HepG2 (cell line): Measurements from ENCODE around the gene HHEX. TPM values are rescaled to one million over a fixed set of nuclear protein-coding genes. Genes with fewer than 3 reads are reported as not detected.

Source experiments
- ATAC-seq: fragments of 200-7000 bp; cut with Tn5 transposase; 3 replicates; pipeline ENCODE4 v1.9.1; 2020; ENCODE audit warnings: mild to moderate bottlenecking, moderate library complexity
- BruUV-seq: library from RNA; stranded (reverse); fragments of 400-500 nt; replicated peaks from 2 replicates; lab custom pipeline; 2021; lab: Mats Ljungman, UMichigan
- CTCF ChIA-PET: fragments of 300-600 bp; formaldehyde crosslinking; extraction: SDS; loops from one replicate; lab custom pipeline; 2021; ENCODE audit warnings: low total read pairs, inconsistent platforms, low intra/inter-chr PET ratio; lab: Yijun Ruan, JAX
- POLR2A ChIA-PET: fragments of 350-600 bp; sonication (Branson Sonifier 250); formaldehyde crosslinking; loops from one replicate; lab custom pipeline; 2020; ENCODE audit warnings: antibody characterized with exemption, inconsistent platforms; lab: Yijun Ruan, JAX
- DNase-seq: peaks from one replicate; pipeline ENCODE4 v3.0.0-alpha.2; 2015; ENCODE audit warnings: low spot score
- FAIRE-seq: peaks from 3 replicates; lab custom pipeline; 2011; peaks lifted over from hg19 to GRCh38; lab: Jason Lieb, UNC
- H2AFZ ChIP-seq: one replicate; pipeline ENCODE4 v1.6.1; 2011; ENCODE audit warnings: low read length, inconsistent platforms
- H3K27ac ChIP-seq: fragments of 300-600 bp; 3 replicates; pipeline ENCODE4 v1.8.0; 2011; ENCODE audit warnings: mixed run types, mild to moderate bottlenecking, mixed read lengths, low read length, inconsistent platforms; ENCODE audit not compliant: insufficient read depth; ENCODE audit errors: extremely low read length
- H3K27me3 ChIP-seq, 2 experiments: fragments of 200-600 bp in 1 of 2; 2 replicates in 1 of 2; 3 replicates in 1 of 2; pipeline versions ENCODE4 v1.6.0 to v1.8.0; 2011; ENCODE audit warnings: low read length in 2 of 2, mild to moderate bottlenecking in 2 of 2, moderate library complexity in 2 of 2, inconsistent platforms in 1 of 2; ENCODE audit not compliant: insufficient read depth in 2 of 2, control insufficient read depth in 1 of 2
- H3K36me3 ChIP-seq, 2 experiments: fragments of 200-600 bp in 1 of 2; replicated peaks in 1 of 2; 2 replicates in 1 of 2; 3 replicates in 1 of 2; pipeline versions ENCODE4 v1.5.1 to v1.8.0; 2011; ENCODE audit warnings: low read length in 2 of 2, inconsistent platforms in 1 of 2; ENCODE audit not compliant: insufficient read depth in 2 of 2, control insufficient read depth in 1 of 2
- H3K4me1 ChIP-seq: 2 replicates; pipeline ENCODE4 v1.5.1; 2012; ENCODE audit warnings: low read length, inconsistent platforms; ENCODE audit not compliant: insufficient read depth
- H3K4me2 ChIP-seq: 2 replicates; pipeline ENCODE4 v1.6.0; 2011; ENCODE audit warnings: low read depth, low read length, inconsistent platforms
- H3K4me3 ChIP-seq, 3 experiments: fragments of 200-600 bp in 1 of 3; sonication (generic), shearing (Covaris generic) in 1 of 3; replicated peaks in 1 of 3; 2 replicates each; pipeline ENCODE4 v1.5.1; 2011 to 2016; ENCODE audit warnings: low read length in 3 of 3, inconsistent platforms in 2 of 3, low read depth in 2 of 3, mild to moderate bottlenecking in 2 of 3, control low read depth in 1 of 3, mixed read lengths in 1 of 3; ENCODE audit not compliant: insufficient read depth in 1 of 3
- H3K79me2 ChIP-seq: one replicate; pipeline ENCODE4 v1.6.1; 2011; ENCODE audit warnings: low read length, inconsistent platforms; ENCODE audit not compliant: insufficient read depth
- H3K9ac ChIP-seq: 2 replicates; pipeline ENCODE4 v1.6.0; 2011; ENCODE audit warnings: mild to moderate bottlenecking, low read depth, low read length, inconsistent platforms; ENCODE audit not compliant: insufficient read depth
- H3K9me3 ChIP-seq: 2 replicates; pipeline ENCODE4 v1.5.1; 2012; ENCODE audit warnings: mild to moderate bottlenecking, low read length
- H4K20me1 ChIP-seq: 2 replicates; pipeline ENCODE4 v1.6.0; 2011; ENCODE audit warnings: inconsistent platforms, mild to moderate bottlenecking, low read length, moderate library complexity; ENCODE audit not compliant: insufficient read depth
- ADNP ChIP-seq: sonication (generic); formaldehyde crosslinking; IDR thresholded peaks from 2 replicates; pipeline ENCODE4 v1.4.0; 2020; ENCODE audit warnings: missing genetic modification reagents
- ARID2 ChIP-seq: sonication (generic); formaldehyde crosslinking; IDR thresholded peaks from 2 replicates; pipeline ENCODE4 v1.8.1; 2022; ENCODE audit warnings: mild to moderate bottlenecking, missing genetic modification reagents, borderline replicate concordance
- ATF3 ChIP-seq: sonication (generic); formaldehyde crosslinking; IDR thresholded peaks from 2 replicates; pipeline ENCODE4 v1.4.0; 2020; ENCODE audit warnings: missing genetic modification reagents
- DNMT3B ChIP-seq: conservative IDR thresholded peaks from 2 replicates; pipeline ENCODE4 v1.6.1; 2016; ENCODE audit warnings: missing biosample characterization, control low read depth
- GFI1 ChIP-seq: sonication (generic); formaldehyde crosslinking; IDR thresholded peaks from 2 replicates; pipeline ENCODE4 v1.5.0; 2020; ENCODE audit warnings: missing genetic modification reagents, mild to moderate bottlenecking, borderline replicate concordance
- IRF9 ChIP-seq: sonication (generic); formaldehyde crosslinking; IDR thresholded peaks from 2 replicates; pipeline ENCODE4 v1.8.0; 2022; ENCODE audit warnings: missing genetic modification reagents, mild to moderate bottlenecking, borderline replicate concordance
- RORA ChIP-seq: sonication (generic); formaldehyde crosslinking; IDR thresholded peaks from 2 replicates; pipeline ENCODE4 v1.5.0; 2020; ENCODE audit warnings: mild to moderate bottlenecking, missing genetic modification reagents, moderate library complexity
- SATB2 ChIP-seq: sonication (generic); formaldehyde crosslinking; IDR thresholded peaks from 2 replicates; pipeline ENCODE4 v1.5.0; 2020; ENCODE audit warnings: missing genetic modification reagents
- SMAD3 ChIP-seq: sonication (generic); formaldehyde crosslinking; IDR thresholded peaks from 2 replicates; pipeline ENCODE4 v1.4.0; 2020; ENCODE audit warnings: missing genetic modification reagents
- ZC3H13 ChIP-seq: sonication (generic); formaldehyde crosslinking; IDR thresholded peaks from 2 replicates; pipeline ENCODE4 v1.8.1; 2023; ENCODE audit warnings: mild to moderate bottlenecking, missing genetic modification reagents, moderate library complexity
- ZNF207 ChIP-seq: fragments of 450-650 bp; IDR thresholded peaks from 2 replicates; pipeline ENCODE4 v1.6.1; 2016; ENCODE audit warnings: antibody characterized with exemption, borderline replicate concordance
- ZNF282 ChIP-seq: fragments of 450-650 bp; IDR thresholded peaks from 2 replicates; pipeline ENCODE4 v1.6.1; 2018; ENCODE audit not compliant: partially characterized antibody
- ZNF317 ChIP-seq: sonication (generic); formaldehyde crosslinking; IDR thresholded peaks from 2 replicates; pipeline ENCODE4 v1.5.0; 2020; ENCODE audit warnings: mild to moderate bottlenecking, missing genetic modification reagents
- ZNF446 ChIP-seq: sonication (generic); formaldehyde crosslinking; IDR thresholded peaks from 2 replicates; pipeline ENCODE4 v1.5.0; 2020; ENCODE audit warnings: mild to moderate bottlenecking, missing genetic modification reagents
- ZNF530 ChIP-seq: sonication (generic); formaldehyde crosslinking; IDR thresholded peaks from 2 replicates; pipeline ENCODE4 v1.5.0; 2020; ENCODE audit warnings: low read depth, mild to moderate bottlenecking, missing genetic modification reagents
- ZNF609 ChIP-seq: sonication (generic); formaldehyde crosslinking; IDR thresholded peaks from 2 replicates; pipeline ENCODE4 v1.4.0; 2020; ENCODE audit warnings: mild to moderate bottlenecking, missing genetic modification reagents, borderline replicate concordance
- ZNF777 ChIP-seq: sonication (generic); formaldehyde crosslinking; IDR thresholded peaks from 2 replicates; pipeline ENCODE4 v1.4.0; 2020; ENCODE audit warnings: missing genetic modification reagents
- WGBS: methylation state at CpG from one replicate; pipeline ENCODE4 v1.1.6; 2017; ENCODE audit warnings: low lambda C conversion rate; 5-methylcytosine and 5-hydroxymethylcytosine counted together
- in situ Hi-C: cut with HindIII; loops from 2 replicates; pipeline ENCODE4 v1.10.0; 2017; ENCODE audit warnings: low pct_unique_long_range_greater_than_20kb; ENCODE audit not compliant: extremely low pct_ligation_motif_present
- intact Hi-C: fragments of 100-400 bp; cut with micrococcal nuclease; formaldehyde crosslinking; loops from one replicate; pipeline ENCODE4 v1.10.0; 2022; ENCODE audit not compliant: unreplicated experiment
- polyA plus RNA-seq, 8 experiments: library from polyadenylated mRNA; depleted of rRNA in 3 of 8; stranded (reverse) in 7 of 8; unstranded in 1 of 8; fragments of >200 nt; fragmentation: Illumina TruSeq in 4 of 8; extraction: Trizol in 4 of 8; gene quantifications; 2 replicates each; pipeline versions ENCODE4 v1.2.1 to v1.2.3, GENCODE V29; 2011 to 2016; ENCODE audit warnings: low read depth in 4 of 8, missing spikeins in 1 of 8, mixed read lengths in 1 of 8; ENCODE audit not compliant: insufficient read depth in 1 of 8
- total RNA-seq, 5 experiments: library from RNA; depleted of rRNA; stranded (reverse); fragments of >200 nt; fragmentation: Illumina TruSeq; extraction: Trizol; gene quantifications; 2 replicates each; pipeline ENCODE4 v1.2.3, GENCODE V29; 2016; ENCODE audit warnings: low read depth in 1 of 5
- TF ChIP-seq, protein P1 (sequence below): sonication (generic); formaldehyde crosslinking; IDR thresholded peaks from 2 replicates; pipeline ENCODE4 v1.5.1; 2020; ENCODE audit warnings: missing genetic modification reagents, mild to moderate bottlenecking, borderline replicate concordance

HHEX gene
- total and polyA plus RNA-seq, 2 of the 13 experiments (the other 11 are each of a cell fraction or from before 2014, with no cell fraction given) = 44.5 to 48.7 TPM

DNA sequence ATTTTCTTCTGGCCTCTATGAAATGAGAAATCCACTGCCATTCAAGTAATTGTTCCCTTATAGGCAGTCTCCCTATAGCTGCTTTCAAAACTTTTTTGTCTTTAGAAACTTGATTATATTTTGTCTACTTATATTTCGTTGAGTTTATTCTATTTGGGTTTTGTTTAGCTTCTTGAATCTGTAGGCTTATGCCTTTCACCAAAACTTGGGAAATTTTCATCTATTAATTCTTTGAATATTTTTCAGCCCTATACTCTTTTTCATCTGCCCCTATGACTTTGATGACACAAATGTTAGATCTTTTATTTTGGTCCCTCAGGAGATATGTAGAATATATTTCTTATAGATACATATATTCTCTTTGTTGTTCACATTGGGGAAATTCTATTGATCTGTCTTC is 48.3 kb upstream of the HHEX start (continued):
- TF ChIP-seq, protein P1, sequence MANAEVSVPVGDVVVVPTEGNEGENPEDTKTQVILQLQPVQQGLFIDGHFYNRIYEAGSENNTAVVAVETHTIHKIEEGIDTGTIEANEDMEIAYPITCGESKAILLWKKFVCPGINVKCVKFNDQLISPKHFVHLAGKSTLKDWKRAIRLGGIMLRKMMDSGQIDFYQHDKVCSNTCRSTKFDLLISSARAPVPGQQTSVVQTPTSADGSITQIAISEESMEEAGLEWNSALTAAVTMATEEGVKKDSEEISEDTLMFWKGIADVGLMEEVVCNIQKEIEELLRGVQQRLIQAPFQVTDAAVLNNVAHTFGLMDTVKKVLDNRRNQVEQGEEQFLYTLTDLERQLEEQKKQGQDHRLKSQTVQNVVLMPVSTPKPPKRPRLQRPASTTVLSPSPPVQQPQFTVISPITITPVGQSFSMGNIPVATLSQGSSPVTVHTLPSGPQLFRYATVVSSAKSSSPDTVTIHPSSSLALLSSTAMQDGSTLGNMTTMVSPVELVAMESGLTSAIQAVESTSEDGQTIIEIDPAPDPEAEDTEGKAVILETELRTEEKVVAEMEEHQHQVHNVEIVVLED = no peak
- TF ChIP-seq ZNF207 (no peak), IRF9 (CRISPR knock-in tag) (no peak), ZNF777 (CRISPR knock-in tag) (no peak), ZC3H13 (CRISPR knock-in tag) (no peak), ZNF446 (no peak), ARID2 (CRISPR knock-in tag) (no peak), DNMT3B (CRISPR knock-in tag) (no peak)
- TF ChIP-seq, all 625 proteins: peak for 0

- Histone ChIP-seq H3K4me1 (peaks cover 8% of the 10 kb centered on the region), H3K4me3 (no peak overlapping the region), H3K79me2 (no peaks in the 10 kb centered on the region), H3K9me3 (no peaks in the 10 kb centered on the region), H4K20me1 (no peaks in the 10 kb centered on the region), H3K4me2 (no peak overlapping the region), H3K36me3 (peaks cover 6 to 51% of the 10 kb centered on the region in 2 experiments; a peak in 4 of 5 replicates), H3K9ac (no peak overlapping the region), H2AFZ (no peak overlapping the region), H3K27ac (no peak overlapping the region), H3K27me3 (no peaks in the 10 kb centered on the region)
- 96% methylated on average over 2 of the region's 2 CpGs for WGBS
- no peak for DNase-seq
- CTCF ChIA-PET = interaction anchor here (0.8 kb wide), 1 partner anchor 54 kb away, joined by 3 read pairs; no protein-coding TSS in a partner anchor
- in situ Hi-C loops (no loop called here), intact Hi-C loops (loop anchor here (10.0 kb wide), 2 partner anchors 50 to 130 kb away; partner anchors contain the start of gene KIF11)
- no peak for ATAC-seq
- POLR2A ChIA-PET = no interaction called here
- no TSS peak for BruUV-seq
- FAIRE-seq = no peak
- TF ChIP-seq SATB2 (no peak), ZNF609 (CRISPR knock-in tag) (no peak), ZNF530 (no peak), ADNP (CRISPR knock-in tag) (no peak), ATF3 (CRISPR knock-in tag) (no peak), RORA (CRISPR knock-in tag) (no peak), ZNF282 (no peak), SMAD3 (CRISPR knock-in tag) (no peak), GFI1 (CRISPR knock-in tag) (no peak), ZNF317 (CRISPR knock-in tag) (no peak)
These were observed 44.8 kb upstream of the HHEX start for GRCh38 chr10:92644921-92645320.
